Calu3 (cell line): Measurements from ENCODE around the gene CRY1. TPM values are rescaled to one million over a fixed set of nuclear protein-coding genes. Genes with fewer than 3 reads are reported as not detected.

ENCODE experiments used
- BruUV-seq: library from RNA; stranded (reverse); fragments of 400-500 nt; replicated peaks from 2 replicates; lab custom pipeline; 2021; lab: Mats Ljungman, UMichigan
- CTCF ChIA-PET: fragments of 300-600 bp; sonication (Branson Sonifier 250); formaldehyde crosslinking; loops from one replicate; lab custom pipeline; 2022; ENCODE audit warnings: antibody characterized with exemption; lab: Charles Lee
- DNase-seq: peaks from one replicate; pipeline ENCODE4 v3.0.0; 2022
- H3K27ac Mint-ChIP-seq: one replicate; pipeline ENCODE4 v1.8.0; 2022; ENCODE audit warnings: mixed read lengths; ENCODE audit not compliant: unreplicated experiment
- H3K27me3 Mint-ChIP-seq: one replicate; pipeline ENCODE4 v1.8.0; 2022; ENCODE audit warnings: mixed read lengths; ENCODE audit not compliant: unreplicated experiment
- H3K36me3 Mint-ChIP-seq: one replicate; pipeline ENCODE4 v1.8.0; 2022; ENCODE audit warnings: mild to moderate bottlenecking, moderate library complexity, mixed read lengths; ENCODE audit not compliant: insufficient read depth, unreplicated experiment
- H3K4me1 Mint-ChIP-seq: one replicate; pipeline ENCODE4 v1.8.0; 2022; ENCODE audit warnings: mild to moderate bottlenecking, low read depth, mixed read lengths; ENCODE audit not compliant: unreplicated experiment
- H3K4me3 Mint-ChIP-seq: one replicate; pipeline ENCODE4 v1.8.0; 2022; ENCODE audit warnings: mild to moderate bottlenecking, low read depth, moderate library complexity, mixed read lengths; ENCODE audit not compliant: unreplicated experiment
- H3K9me3 Mint-ChIP-seq: one replicate; pipeline ENCODE4 v1.8.0; 2022; ENCODE audit warnings: low read depth, mixed read lengths; ENCODE audit not compliant: unreplicated experiment
- CTCF ChIP-seq: fragments of 200-600 bp; IDR thresholded peaks from one replicate; pipeline ENCODE4 v1.8.0; 2022; ENCODE audit warnings: antibody characterized with exemption; ENCODE audit not compliant: unreplicated experiment
- intact Hi-C: fragments of 100-400 bp; cut with micrococcal nuclease; formaldehyde crosslinking; loops from one replicate; pipeline ENCODE4 v1.10.0; 2022; ENCODE audit not compliant: unreplicated experiment
- total RNA-seq: library from RNA; stranded (reverse); gene quantifications from 2 replicates; pipeline ENCODE4 v1.2.3, GENCODE V29; 2022

Gene CRY1
- total RNA-seq, 1 experiment from 2014 or later = 19.7 TPM

GRCh38 chr12:107019546-107019945, 73.8 kb downstream of the CRY1 start:
- DNase-seq = no peak
- no TSS peak for BruUV-seq
- TF ChIP-seq CTCF = no peak
- Mint-ChIP-seq H3K4me3 (no peak overlapping the region), H3K9me3 (no peaks in the 10 kb centered on the region), H3K4me1 (no peaks in the 10 kb centered on the region), H3K27ac (no peak overlapping the region), H3K36me3 (no peaks in the 10 kb centered on the region), H3K27me3 (no peaks in the 10 kb centered on the region)
- intact Hi-C loops = no loop called here
- CTCF ChIA-PET = no interaction called here

GRCh38 chr12:107017042-107017441, 76.3 kb downstream of the CRY1 start:
- H3K36me3 Mint-ChIP-seq = no peaks in the 10 kb centered on the region
- no peak for TF ChIP-seq CTCF
- intact Hi-C loops = no loop called here

GRCh38 chr12:107014055-107014454, 79.3 kb downstream of the CRY1 start:
- BruUV-seq = no TSS peak
- H3K4me1 Mint-ChIP-seq = no peaks in the 10 kb centered on the region
- H3K36me3 Mint-ChIP-seq = no peaks in the 10 kb centered on the region
- no peak overlapping the region for H3K4me3 Mint-ChIP-seq
- peak; percentile 71 for DNase-seq
- CTCF ChIA-PET = interaction anchor here (0.8 to 1.6 kb wide), 2 partner anchors 52 to 91 kb away, joined by 3 to 8 read pairs; no protein-coding TSS in a partner anchor
- no peak overlapping the region for H3K27ac Mint-ChIP-seq
- no peaks in the 10 kb centered on the region for H3K27me3 Mint-ChIP-seq
- peak; percentile 53 for TF ChIP-seq CTCF
- intact Hi-C loops = loop anchor here (1.0 kb wide), 1 partner anchor 78 kb away; no protein-coding TSS in a partner anchor
- no peaks in the 10 kb centered on the region for H3K9me3 Mint-ChIP-seq

More at GRCh38 chr12:107017042-107017441, 76.3 kb downstream of the CRY1 start:
- Mint-ChIP-seq H3K27me3 (no peaks in the 10 kb centered on the region), H3K9me3 (no peaks in the 10 kb centered on the region), H3K4me1 (no peaks in the 10 kb centered on the region), H3K4me3 (no peak overlapping the region), H3K27ac (no peak overlapping the region)
- CTCF ChIA-PET = no interaction called here
- no TSS peak for BruUV-seq
- DNase-seq = no peak

GRCh38 chr12:107012736-107013425, 80.5 kb downstream of the CRY1 start:
- no peaks in the 10 kb centered on the region for H3K4me1 Mint-ChIP-seq
- no peak overlapping the region for H3K27ac Mint-ChIP-seq
- no peaks in the 10 kb centered on the region for H3K9me3 Mint-ChIP-seq
- H3K27me3 Mint-ChIP-seq = no peaks in the 10 kb centered on the region
- H3K4me3 Mint-ChIP-seq = no peak overlapping the region
- H3K36me3 Mint-ChIP-seq = no peaks in the 10 kb centered on the region
- BruUV-seq = no TSS peak
- TF ChIP-seq CTCF = no peak
- CTCF ChIA-PET = interaction anchor here (1.6 kb wide), 1 partner anchor 92 kb away, joined by 8 read pairs; no protein-coding TSS in a partner anchor
- no peak for DNase-seq
- intact Hi-C loops = no loop called here
